Stimulated activated CD8-positive, alpha-beta memory T cell treated with anti-CD3 and anti-CD28 coated beads, Interleukin-4, amount 100 ng/mL, for 4 hours (primary cell): ENCODE data around the gene PROSER3.

ENCODE experiments used
- DNase-seq, 2 donors: peaks; one replicate each; pipeline ENCODE4 v3.0.0-alpha.2; 2020; ENCODE audit warnings: low read depth in 2 of 2, low spot score in 1 of 2

PROSER3 gene

GRCh38 chr19:35816846-35817245 lies 58.9 kb downstream of the PROSER3 start:
- no peak for DNase-seq

- DNase-seq: no peak
Measured at GRCh38 chr19:35818445-35818844, 60.5 kb downstream of the PROSER3 start.
